Smooth muscle cell of the brain vasculature (primary cell): ENCODE data around the gene MTOR.
"Not testable (repeated sequence)": the region's sequence is repeated elsewhere in the genome, so short reads cannot be mapped to it uniquely, and the experiment has no call there.

ENCODE experiments used
- DNase-seq: peaks from one replicate; pipeline ENCODE4 v3.0.0-alpha.2; 2012; ENCODE audit warnings: low read depth, low spot score

Gene MTOR

DNA sequence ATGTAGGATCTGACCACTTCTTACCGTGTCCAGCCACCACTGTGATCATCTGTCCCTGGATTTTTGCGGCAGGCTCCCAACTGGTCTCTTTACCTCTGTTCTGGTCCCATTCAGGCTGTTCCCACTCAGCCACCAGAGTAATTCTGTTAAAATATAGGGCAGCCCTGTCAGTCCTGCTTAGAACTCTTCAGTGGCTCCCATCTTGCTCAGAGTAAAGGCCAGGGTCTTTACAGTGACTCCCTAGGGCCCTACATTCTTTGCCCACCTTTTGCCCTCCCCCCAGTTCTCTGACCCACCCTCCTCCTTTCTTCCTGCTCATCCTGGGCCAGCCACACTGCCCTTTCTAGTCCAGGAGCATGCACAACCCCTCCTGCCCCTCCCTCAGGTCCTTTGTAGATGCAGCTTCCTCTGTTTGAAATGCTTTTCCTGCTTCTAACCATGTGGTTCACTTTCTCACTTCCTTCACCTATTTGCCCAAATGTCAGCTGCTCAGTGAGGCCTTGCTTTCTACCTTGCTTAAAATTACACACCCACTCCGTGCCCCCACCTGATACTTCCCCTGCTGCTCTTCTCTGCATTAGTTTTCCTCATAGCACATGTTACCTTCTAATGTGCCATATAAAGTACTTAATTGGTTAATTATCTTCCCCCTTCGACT, 18.5 kb upstream of the MTOR start:
- DNase-seq, result no peak

DNA sequence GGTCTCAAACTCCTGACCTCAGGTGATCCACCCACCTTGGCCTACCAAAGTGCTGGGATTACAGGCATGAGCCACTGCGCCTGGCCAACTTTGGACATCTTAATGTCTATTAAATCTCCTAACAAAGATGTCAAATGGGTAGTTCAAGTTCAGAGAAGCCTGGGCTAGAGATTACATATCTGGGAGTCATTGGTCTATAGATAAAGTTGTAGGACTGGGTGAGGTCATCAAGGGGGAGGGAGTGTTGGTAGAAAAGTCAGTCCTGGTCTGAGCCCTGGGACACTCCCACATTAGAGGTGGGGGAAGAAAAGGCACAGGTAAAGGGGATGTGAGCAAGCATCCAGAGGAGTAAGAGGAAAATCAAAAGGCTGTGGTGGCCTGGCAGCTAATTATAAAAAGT, 17.3 kb upstream of the MTOR start:
- no peak for DNase-seq

DNA sequence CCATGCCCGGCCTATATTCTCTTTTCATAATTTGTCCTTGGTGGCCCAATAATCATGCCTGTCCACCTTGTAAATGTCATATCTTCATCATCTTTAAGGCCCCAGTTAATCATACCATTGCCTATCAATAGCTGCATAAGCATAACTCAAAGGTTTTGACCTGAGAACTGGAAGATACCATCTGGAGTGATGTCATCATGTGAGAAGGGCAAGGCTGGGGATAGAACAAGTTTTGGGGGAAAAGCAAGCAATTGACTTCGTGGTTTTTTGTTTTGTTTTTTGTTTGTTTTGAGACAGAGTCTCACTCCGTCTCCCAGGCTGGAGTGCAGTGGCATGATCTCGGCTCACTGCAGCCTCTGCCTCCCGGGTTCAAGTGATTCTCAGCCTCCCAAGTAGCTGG, 16.8 kb upstream of the MTOR start:
- DNase-seq, result no peak

DNA sequence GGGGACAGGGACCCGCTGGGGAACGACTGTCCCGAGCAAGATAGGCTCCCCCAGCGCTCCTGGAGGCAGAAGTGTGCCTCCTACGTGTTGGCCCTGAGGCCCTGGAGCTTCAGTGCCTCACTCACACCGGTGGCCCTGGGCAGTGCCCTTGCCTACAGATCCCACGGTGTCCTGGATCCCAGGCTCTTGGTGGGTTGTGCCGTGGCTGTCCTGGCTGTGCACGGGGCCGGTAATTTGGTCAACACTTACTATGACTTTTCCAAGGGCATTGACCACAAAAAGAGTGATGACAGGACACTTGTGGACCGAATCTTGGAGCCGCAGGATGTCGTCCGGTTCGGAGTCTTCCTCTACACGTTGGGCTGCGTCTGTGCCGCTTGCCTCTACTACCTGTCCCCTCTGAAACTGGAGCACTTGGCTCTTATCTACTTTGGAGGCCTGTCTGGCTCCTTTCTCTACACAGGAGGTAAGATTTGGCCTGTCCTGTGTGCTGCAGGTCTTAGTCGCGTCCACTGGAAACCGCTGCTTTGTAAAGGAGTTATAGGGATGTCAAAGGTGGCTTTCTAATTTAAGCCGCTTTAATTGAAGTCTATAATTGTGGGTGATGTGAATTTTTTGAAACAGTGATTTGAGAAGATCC, 11.4 kb upstream of the MTOR start:
- no peak for DNase-seq

DNA sequence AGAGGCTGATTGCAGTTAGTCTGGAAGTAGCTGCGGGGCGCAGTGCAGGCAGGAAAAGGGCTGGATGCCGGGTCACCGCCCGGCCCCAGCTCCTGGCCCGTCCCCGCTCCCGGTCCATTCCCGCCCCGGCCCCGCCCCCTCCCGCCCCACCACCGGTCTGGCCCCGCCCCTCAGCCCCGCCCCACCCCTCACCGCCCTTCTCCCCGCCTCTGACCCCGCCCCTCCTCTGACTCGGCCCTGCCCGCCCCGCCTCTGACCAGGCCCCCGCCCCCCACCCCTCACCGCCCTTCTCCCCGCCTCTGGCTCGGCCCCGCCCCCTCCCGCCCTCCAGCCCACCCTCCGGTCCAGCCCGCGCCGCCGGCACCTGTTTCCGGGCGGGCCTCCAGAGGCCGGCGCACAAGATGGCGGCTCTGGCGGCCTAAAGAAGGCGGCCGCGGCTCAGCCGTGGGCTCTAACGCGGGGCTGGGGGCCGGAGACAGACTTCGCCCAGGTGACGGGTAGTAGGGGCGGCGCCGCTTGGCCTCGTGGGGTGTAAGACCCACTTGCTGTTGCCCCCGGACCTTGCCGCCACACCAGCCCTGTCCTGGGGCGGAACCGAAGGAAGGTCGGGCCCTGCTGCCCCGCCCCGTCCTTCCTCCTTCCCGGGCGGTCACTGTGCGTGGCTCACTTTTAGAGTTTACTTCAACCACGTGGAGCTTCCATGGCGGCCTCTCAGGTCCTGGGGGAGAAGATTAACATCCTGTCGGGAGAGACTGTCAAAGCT, 10.7 kb upstream of the MTOR start, which contains the start of gene UBIAD1:
UBIAD1 (plus strand) TSS at position 367 of the 763 bp plus-strand sequence; CDS start at position 701, 334 bp downstream.
- DNase-seq, result peak; percentile 62

DNA sequence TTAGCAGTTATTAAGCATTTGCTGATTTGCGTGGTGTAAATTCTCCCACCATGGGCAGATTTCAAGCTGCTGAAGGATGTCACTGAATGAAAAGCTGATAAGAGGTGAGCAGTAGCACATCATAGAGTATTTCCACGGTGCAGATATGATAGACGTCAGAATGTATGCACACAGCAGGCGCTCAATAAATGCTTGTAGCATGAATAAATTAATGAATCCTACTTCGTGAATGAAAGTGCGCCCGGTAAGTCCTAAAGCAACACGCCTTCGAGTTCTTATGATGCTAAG, 10.1 kb upstream of the MTOR start:
- no peak for DNase-seq

DNA sequence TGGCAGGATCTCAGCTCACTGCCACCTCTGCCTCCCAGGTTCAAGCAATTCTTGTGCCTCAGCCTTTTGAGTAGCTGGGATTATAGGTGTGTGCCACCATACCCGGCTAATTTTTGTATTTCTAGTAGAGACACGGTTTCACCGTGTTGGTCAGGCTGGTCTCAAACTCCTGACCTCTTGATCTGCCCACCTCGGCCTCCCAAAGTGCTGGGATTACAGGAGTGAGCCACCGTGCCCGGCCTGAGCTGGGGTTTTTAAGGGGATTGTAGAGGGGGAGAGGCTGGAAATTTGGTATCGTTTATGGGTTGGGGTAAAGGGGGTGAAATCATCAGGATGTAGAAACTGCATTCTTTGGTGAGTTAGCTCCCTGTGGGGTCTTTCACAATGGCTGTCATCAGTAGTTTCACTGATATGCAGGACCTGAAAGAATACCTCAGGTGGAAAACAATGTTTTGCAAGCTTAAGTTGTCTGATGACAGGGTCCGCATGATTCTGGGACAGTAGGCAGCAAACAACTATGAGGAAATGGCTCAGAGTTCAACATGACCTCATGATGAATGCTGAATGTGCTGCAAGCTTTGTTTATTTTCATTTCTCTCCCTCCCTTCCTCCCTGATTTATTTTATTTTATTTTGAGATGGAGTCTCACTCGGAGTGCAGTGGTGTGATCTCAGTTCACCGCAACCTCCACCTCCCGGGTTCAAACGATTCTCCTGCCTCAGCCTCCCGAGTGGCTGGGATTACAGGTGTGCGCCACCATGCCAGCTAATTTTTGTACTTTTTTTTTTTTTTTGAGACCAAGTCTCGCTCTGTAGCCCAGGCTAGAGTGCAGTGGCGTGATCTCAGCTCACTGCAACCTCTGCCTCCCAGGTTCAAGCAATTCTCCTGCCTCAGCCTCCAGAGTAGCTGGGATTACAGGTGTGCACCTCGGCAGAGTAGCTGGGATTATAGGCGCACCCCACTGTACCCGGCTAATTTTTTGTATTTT, 5.3 kb upstream of the MTOR start:
- DNase-seq, result not testable (repeated sequence)

DNA sequence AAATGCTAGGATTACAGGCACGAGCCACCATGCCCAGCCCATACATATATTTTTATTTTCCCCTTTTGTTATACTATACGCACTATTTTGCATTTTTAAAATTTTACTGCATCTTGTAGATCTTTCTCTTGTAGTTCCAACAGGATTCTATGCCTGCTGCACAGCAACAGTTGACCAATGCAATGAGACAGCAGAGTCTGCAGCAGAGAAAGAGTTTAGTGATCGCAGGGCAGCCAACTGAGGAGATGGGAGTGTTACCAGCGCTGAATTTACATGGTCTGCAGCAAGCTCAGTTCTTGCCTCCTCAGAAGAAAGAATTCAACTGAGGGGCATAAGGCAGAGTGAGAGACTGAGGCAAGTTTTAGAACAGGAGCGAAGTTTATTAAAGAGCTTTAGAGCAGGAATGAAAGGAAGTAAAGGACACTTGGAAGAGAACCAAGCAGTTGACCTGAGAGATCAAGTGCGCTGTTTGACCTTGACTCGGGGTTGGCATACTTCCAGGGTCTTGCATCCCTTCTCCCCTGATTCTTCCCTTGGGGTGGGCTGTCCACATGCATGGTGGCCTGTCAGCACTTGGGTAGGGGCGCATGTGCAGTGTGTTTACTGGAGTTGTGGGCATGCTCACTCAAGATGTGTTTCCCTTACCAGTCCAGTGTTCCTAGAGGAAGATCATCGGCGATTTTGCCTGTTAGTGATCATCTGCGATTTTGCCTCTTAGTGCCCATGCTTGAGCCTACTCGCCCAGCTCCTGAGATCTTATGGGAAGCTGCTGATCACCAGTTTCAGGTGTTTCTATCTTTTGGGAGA, 4.1 kb upstream of the MTOR start:
- DNase-seq, result no peak

DNA sequence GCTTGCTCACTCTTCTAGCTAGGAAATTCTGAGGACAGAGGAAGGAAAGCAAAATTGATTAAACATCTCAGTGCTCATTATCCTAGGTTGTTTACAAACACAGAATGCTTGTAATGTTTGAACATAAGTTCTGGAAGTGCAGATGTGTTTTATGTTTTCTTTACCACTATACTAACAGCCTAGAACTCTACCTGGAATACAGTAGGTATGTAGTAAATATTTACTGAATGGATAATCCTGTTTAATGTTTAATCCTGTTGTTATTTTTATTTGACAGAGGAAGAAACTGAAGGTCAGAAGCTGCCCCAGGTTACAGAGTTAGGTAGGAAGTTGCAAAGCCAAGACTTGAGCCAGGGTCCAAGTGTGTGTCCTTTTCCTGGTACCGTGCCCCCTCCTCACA, 6.1 kb downstream of the MTOR start:
- DNase-seq, result no peak

DNA sequence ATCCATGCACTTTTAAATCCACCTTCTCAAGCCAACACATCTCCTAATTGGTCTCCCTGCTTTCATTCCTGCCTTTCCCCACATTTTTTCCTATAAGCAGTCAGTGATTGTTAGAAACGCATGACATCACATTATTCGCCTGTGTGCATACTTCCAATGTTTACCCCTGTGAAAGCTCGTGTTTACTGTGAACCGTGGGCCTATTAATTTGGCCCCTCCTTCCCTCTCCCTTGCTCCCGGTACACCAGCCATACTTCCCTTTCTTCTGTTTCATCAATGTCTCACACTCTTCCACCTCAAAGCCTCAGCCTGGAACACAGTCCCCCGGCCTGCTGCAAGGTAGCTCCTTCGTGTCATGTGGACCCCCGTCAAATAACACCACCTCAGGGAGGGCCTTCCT, 9.1 kb downstream of the MTOR start:
- no peak for DNase-seq

DNA sequence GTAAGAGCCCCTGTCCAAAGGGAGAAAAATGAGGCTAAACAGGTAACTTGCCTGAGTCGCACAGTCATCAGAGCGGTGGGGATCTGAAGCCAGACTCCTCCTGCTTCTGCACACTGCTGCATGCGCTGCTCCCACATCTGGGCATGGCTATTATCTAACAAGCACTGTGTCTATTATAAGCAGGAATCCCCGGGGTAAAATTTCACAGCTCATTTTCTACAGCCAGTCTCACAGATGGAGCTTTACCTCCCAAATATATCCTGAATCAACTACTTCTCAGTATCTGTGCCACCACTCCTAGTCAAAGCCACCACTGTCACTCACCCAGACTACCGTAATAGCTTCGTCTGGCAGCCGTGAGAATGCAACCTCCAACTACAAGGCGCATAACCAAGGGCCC, 9.8 kb downstream of the MTOR start:
- no peak for DNase-seq

DNA sequence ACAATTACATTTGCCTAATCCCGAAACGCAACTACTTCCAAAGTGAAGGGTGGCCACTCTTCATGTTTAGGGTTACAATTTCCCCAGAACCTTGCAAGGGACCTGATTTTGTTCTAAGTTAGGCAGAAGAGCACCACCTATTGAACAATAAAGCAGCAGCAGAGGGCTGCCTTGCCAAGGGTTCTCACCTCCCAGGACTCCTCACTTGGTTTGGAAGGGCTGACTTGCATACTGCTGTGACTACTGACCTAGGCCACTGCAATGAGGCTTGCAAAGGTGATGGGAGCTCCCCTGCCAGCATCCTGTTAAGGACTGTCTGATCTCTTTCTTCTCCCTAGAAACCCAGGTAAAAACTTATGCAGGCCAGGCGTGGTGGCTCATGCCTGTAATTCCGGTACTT, 14.2 kb downstream of the MTOR start:
- DNase-seq, result no peak

DNA sequence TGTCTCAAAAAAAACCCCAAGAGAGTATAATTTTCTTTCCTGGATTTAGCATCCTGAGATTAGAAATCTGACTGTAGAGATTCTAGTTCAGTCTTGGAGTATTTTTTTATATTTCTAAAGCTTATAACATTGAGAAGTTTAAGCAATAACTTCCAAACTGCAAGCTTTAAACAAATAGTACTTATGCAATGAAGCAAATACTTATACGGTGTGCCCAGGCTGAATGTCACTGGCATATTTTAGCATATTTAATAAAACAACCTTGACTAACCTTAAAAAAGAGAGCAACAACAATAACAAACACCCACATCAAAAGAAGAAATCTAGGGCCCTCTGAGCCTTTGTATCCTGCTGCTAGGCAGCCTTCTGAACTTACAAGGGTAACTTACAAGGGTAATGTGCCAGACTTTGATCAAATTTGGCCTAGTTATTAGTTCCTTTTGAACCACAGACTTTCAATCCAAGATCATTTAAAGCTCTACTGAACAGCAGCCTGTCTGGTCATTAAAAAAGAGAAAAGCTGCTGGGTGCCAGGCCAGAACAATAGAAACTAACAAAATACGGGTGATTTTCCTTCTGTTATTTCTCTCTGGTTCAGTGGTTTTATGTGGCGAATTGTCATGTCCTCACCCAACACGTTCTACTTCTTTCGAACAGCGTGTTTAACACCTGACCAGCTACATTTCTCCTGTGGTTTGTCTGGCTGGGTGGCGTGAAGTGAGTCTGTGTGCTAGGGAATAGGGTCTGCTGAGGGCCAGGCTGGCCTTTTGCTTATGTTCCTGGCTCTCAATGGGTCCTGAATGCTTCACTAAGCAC, 16.2 kb downstream of the MTOR start:
- no peak for DNase-seq

DNA sequence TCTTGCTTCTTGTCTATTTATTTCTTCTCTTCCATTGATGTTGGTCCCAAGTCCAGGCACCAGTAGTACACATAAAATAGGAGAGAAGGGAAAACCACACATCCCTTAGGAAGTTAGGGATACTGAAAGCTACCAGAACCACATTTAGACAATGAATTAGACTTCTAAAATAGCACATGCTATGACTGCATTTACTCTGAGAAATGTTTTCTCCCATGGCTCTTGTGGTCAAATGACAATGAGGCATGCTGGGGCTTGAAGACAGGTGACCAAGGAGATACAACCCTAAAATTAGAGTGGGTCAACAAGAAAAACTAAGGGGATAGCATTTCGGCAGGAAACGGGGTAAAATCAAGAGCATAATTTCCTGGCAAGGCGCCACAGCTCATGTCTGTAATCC, 17.1 kb downstream of the MTOR start:
- DNase-seq, result no peak

DNA sequence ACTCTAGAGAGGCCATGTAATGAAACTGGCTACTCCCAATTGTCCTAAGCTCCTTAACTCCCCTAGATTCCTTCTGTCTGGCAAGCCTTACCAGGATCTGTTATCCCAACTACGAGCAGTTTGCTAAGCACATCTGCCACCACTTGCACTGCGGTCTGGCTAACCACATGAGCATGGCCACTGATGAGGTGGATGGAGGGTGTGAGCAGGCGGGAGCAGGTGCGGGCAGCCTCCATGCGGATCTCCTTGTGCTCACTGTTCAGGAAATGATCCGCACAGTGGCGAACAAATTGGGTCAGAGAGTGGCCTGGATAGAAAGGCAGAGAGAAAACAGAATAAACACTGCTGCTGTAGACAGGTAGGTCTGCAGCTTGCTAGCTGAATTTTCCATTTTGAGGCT, 24.0 kb downstream of the MTOR start:
- DNase-seq, result no peak

DNA sequence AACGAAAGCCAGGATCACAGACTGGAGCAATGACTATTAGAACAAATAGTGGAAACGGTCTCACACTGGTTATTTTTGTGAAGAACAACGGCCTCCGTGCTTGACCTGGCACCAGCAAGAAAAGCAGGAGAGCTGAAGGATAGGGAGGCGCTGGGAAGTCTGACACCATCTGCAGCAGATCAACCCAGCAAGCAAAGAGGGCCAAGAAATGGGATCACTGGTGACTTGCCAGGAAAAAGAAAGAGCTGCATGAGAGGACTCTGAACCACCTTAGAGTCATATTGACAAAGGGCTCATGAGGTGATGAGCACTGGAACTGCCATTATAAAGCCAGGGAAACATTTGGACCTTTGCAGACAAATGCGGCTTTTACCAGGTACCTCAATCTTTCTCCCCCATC, 25.0 kb downstream of the MTOR start:
- no peak for DNase-seq

DNA sequence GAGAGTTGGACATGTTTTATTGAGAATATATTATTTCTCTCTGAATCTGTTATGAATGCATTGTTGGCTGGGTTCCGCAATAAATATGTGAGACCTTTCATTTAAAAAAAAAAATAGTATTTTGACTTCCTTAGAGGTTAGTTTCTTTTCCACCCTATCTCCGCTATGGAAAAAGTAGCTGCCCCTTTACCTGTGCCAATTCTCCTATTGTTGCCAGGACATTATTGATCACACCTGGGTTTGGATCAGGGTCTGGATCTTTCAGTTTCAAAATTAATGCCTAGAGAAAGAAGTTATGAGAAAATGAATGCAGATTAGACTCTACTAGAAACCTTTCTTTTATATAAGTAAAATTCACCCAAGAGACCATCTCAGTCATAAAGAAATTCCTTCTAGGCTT, 29.1 kb downstream of the MTOR start:
- no peak for DNase-seq

DNA sequence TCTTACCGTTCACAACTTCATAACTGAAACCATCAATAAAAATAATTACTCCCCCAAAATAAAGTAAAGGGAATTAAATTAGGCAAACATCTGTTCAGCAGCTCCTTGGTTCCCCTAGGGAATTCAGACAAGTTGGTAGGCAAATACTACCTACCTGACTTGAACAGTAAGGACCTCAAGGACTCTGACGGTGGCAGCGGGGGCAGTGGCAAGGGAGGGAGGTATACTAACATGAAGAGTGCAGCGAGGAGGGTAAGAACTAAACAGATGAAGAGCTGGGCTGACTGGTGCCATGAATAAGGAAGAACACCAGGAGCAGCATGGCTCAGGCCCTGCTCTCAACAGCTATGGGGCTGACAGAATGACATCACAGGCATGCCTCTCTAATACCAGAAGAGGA, 33.1 kb downstream of the MTOR start:
- DNase-seq, result no peak

DNA sequence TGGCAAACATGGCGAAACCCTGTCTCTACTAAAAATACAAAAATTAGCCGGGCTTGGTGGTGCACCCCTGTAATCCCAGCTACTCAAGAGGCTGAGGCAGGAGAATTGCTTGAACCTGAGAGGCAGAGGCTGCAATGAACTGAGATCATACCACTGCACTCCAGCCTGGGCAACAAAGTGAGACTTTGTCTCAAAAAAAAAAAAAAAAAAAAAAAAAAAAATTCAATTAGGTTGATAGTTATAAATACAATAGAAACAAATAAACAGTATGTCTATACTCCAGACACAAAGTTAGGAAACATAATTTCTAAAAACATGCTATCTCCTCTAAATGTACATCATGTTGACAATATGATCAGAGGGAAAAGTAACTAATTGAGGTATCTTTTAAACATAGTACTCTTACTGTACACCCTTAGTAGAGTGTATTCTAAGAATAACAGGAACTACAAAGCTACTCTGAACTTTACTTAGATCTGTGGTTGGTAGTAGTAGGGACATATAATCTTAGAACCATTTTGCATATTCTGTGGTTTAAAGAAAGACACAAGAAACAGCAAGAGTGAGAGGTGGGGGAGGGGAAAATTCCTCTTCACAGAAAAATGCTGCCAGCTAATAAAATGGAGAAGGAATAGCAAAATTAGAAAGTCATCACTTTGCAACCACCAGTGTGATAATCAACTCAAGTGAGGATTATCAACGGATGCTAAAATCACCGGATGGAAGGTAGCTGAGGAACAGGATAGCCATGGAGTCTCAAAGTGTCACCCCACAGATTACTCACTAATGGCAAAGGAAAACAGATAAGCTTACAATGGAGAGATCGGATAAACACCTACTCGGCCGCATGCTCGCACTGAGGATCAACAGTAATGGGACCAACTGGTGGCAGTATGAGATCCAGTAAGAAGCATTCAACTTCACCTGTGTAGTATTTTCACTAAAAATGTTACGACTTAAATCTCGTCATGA, 35.0 kb downstream of the MTOR start:
- DNase-seq, result no peak
